Thoracic aorta (tissue), 2 donors: ENCODE results near the gene RPTOR. TPM values are rescaled to one million over a fixed set of nuclear protein-coding genes. Genes with fewer than 3 reads are reported as not detected.

Experiments used
- ATAC-seq: fragments of 150-250 bp; one replicate; pipeline ENCODE4 v1.8.0; 2017; ENCODE audit warnings: low read depth; ENCODE audit not compliant: insufficient number of reproducible peaks, low FRiP score
- DNase-seq: peaks from one replicate; pipeline ENCODE4 v3.0.0-alpha.2; 2020; ENCODE audit warnings: low spot score
- H3K27ac ChIP-seq, 2 donors: fragments of 200-600 bp; sonication (generic); 1 replicate in 1 of 2; 2 replicates in 1 of 2; pipeline ENCODE4 v1.5.1; 2016; ENCODE audit warnings: mild to moderate bottlenecking in 2 of 2, moderate library complexity in 2 of 2
- H3K27me3 ChIP-seq: fragments of 200-600 bp; sonication (generic); replicated peaks from 2 replicates; pipeline ENCODE4 v1.6.0; 2016; ENCODE audit warnings: mild to moderate bottlenecking; ENCODE audit not compliant: insufficient read depth
- H3K36me3 ChIP-seq: fragments of 200-600 bp; sonication (generic); one replicate; pipeline ENCODE4 v1.5.1; 2016
- H3K4me1 ChIP-seq, 2 donors: fragments of 200-600 bp; sonication (generic); 1 replicate in 1 of 2; 2 replicates in 1 of 2; pipeline versions ENCODE4 v1.5.1 to v1.6.0; 2016; ENCODE audit warnings: low read depth in 2 of 2, mild to moderate bottlenecking in 1 of 2; ENCODE audit not compliant: control insufficient read depth in 1 of 2
- H3K4me3 ChIP-seq: fragments of 200-600 bp; sonication (generic); 2 replicates; pipeline ENCODE4 v1.5.1; 2016; ENCODE audit warnings: mild to moderate bottlenecking
- H3K9me3 ChIP-seq: fragments of 200-600 bp; sonication (generic); 2 replicates; pipeline ENCODE4 v1.5.1; 2016
- total RNA-seq, 2 donors: library from RNA; depleted of rRNA; stranded (reverse); fragments of >200 nt; gene quantifications; one replicate each; pipeline versions ENCODE4 v1.1.0 to v1.2.3, GENCODE V29; 2016
- TF ChIP-seq, protein P1 (sequence below): fragments of 200-600 bp; sonication (generic); IDR thresholded peaks from one replicate; pipeline ENCODE4 v1.5.1; 2019; ENCODE audit warnings: antibody characterized with exemption

RPTOR gene
- total RNA-seq, 2 donors from 2014 or later, result 42.0 to 47.4 TPM

DNA sequence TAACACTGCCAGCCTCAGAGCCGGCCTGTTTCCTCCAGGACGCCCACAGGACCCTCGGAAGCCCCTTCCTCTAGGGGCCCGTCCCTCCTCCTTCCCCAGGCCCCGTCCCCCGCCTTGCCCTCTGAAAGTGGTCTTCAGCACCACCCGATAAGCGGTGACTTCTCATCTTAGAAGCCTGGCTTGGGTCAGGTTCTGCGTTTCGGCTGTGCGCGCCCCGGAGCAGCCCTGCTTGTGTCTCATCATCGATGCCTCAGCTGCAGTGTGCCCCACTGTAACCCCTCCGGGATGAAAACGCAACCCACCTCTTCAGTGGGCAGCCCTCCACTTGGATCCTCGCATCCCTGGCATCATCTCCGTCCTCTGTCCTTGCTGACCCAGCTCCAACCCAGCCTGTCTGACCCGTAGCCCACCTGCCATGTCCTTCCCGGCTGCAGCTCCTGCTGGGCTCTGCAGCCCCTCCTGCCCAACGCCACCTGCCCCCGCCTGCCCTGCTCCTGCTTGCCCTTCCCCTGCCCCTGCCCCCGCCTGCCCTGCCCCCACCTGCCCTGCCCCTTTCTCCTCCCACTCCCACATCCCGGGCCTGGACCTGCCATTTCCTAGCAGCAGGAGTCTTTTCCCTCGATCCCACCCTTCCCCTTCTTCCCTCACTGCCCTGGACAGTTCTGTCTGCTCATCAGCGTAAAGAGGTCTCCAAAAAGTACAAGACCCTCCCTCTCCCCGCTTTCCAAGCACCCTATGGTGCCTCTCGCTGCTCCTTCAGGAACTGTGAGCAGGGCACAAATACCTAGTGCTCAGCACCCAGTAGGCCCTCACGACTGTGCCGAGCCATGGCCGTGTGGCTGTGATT, 334.5 kb downstream of the RPTOR start:
- no peak overlapping the region for H3K4me3 ChIP-seq
- H3K9me3 ChIP-seq, result no peaks in the 10 kb centered on the region
- DNase-seq (no peak), ATAC-seq (no peak)
- no peaks in the 10 kb centered on the region for H3K27me3 ChIP-seq
- H3K36me3 ChIP-seq, result peaks cover 13% of the 10 kb centered on the region
- no peak overlapping the region for H3K27ac ChIP-seq
- H3K4me1 ChIP-seq, result no peaks in the 10 kb centered on the region
- TF ChIP-seq, protein P1, sequence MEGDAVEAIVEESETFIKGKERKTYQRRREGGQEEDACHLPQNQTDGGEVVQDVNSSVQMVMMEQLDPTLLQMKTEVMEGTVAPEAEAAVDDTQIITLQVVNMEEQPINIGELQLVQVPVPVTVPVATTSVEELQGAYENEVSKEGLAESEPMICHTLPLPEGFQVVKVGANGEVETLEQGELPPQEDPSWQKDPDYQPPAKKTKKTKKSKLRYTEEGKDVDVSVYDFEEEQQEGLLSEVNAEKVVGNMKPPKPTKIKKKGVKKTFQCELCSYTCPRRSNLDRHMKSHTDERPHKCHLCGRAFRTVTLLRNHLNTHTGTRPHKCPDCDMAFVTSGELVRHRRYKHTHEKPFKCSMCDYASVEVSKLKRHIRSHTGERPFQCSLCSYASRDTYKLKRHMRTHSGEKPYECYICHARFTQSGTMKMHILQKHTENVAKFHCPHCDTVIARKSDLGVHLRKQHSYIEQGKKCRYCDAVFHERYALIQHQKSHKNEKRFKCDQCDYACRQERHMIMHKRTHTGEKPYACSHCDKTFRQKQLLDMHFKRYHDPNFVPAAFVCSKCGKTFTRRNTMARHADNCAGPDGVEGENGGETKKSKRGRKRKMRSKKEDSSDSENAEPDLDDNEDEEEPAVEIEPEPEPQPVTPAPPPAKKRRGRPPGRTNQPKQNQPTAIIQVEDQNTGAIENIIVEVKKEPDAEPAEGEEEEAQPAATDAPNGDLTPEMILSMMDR, result no peak

DNA sequence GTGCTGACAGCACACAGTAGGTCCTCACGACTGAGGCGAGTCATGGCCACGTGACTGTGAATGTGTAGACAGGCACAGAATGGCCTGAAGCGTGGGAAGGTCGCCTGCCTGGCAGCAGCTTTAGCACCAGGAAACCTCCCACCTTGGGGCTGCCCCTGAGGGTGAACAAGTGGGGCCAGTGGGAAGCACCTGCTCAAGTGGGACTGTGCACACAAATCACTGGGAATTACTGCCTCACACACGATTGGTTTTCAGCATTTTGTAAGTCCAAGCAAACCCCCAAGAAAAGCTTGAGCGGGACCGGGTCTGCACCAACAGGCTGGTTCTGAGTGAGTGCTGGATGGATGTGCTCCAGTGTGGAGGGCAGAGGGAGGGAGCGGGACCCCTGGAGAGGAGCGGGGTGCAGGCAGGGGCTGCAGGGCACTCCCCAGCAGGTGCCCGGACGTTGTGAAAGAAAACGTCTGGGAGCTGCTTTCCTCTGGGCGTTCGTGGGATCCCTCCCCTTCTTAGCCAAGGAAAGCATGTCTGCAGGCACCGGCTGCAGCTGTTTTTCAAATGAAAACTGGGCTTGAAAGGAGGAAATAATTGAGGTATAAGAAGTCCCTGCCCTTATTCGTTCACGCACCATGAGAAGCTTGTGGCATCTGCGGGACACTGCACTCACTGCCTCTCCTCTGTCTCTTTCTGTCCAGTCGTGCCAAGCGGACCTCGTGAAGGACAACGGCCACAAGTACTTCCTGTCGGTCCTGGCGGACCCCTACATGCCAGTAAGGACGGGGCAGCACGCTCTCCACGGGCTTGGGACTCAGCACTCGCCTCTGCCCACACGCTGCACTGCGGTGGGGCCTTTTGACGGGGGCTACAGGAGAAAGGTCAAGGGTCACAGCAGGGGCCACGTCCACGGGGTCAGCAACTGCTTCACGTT, 335.3 kb downstream of the RPTOR start:
- H3K4me3 ChIP-seq, result no peak overlapping the region
- DNase-seq (no peak), ATAC-seq (no peak)
- TF ChIP-seq, protein P1, result no peak
- no peaks in the 10 kb centered on the region for H3K27me3 ChIP-seq
- H3K27ac ChIP-seq, result no peak overlapping the region
- H3K9me3 ChIP-seq, result no peaks in the 10 kb centered on the region
- H3K4me1 ChIP-seq, result no peaks in the 10 kb centered on the region
- H3K36me3 ChIP-seq, result peaks cover 13% of the 10 kb centered on the region

DNA sequence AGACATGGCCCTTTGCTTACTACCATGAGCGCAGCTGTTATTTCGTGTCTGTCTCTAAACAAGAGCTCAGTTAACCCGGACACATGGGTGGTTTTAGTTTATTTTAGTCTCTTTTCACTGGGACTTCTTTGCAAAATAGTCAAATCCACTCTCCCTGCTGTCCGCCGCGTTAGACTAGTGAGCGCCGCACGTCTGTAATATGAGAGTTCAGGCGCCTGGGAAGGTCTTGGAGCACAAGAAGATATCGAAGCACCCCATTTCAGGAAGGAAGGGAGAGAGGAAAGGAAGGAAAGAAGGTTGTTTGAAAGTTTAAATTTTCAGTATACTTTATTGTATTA, 336.0 kb downstream of the RPTOR start:
- Histone ChIP-seq H3K36me3 (peaks cover 18% of the 10 kb centered on the region), H3K9me3 (no peaks in the 10 kb centered on the region), H3K4me1 (no peaks in the 10 kb centered on the region), H3K27me3 (no peaks in the 10 kb centered on the region), H3K27ac (no peak overlapping the region), H3K4me3 (no peak overlapping the region)
- ATAC-seq (no peak), DNase-seq (no peak)
- TF ChIP-seq, protein P1, result no peak

DNA sequence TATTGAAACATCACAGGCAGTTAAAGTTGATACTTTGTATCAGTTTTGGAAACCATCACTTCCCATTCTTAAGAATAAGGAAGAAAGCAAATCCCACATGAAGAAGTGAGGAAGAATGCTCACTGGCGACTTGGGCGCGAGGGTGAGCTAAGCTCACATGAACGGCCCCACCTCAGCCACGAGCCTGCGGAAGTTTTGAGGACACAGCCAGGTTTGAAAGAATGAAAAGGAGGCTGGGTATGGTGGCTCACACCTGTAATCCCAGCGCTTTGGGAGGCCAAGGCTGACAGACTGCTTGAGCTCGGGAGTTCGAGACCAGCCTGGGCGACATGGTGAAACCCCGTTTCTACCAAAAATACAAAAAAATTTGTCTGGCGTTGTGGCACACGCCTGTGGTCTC, 336.7 kb downstream of the RPTOR start:
- H3K36me3 ChIP-seq, result peaks cover 18% of the 10 kb centered on the region
- DNase-seq, result no peak
- H3K4me3 ChIP-seq, result no peak overlapping the region

DNA sequence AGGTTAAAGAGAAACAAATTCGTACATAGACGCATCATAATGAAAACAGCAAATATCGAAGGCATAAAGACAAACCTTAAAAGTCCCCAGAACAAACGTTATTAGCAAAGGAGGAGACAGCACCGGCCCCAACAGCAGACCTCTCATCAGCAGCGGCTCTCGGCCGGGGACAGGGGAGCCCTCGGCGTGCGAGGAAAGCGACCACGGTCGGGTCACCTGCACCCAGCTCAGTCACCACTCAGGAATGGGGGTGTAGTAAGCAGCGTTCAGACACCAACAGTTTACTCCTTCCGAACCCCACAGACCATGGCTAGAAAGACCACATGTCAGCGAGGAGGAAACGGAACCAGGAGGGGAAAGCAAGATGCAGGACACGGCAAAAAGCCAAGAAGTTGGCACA, 337.7 kb downstream of the RPTOR start:
- H3K36me3 ChIP-seq, result peaks cover 18% of the 10 kb centered on the region
- H3K27ac ChIP-seq, result no peak overlapping the region
- no peak for DNase-seq
- no peaks in the 10 kb centered on the region for H3K4me1 ChIP-seq
- ATAC-seq, result no peak
- H3K9me3 ChIP-seq, result no peaks in the 10 kb centered on the region
- no peak overlapping the region for H3K4me3 ChIP-seq
- no peaks in the 10 kb centered on the region for H3K27me3 ChIP-seq
- TF ChIP-seq, protein P1, result no peak

More for the DNA sequence above, 336.7 kb downstream of the RPTOR start:
- no peaks in the 10 kb centered on the region for H3K4me1 ChIP-seq
- no peaks in the 10 kb centered on the region for H3K9me3 ChIP-seq
- H3K27ac ChIP-seq, result no peak overlapping the region
- H3K27me3 ChIP-seq, result no peaks in the 10 kb centered on the region
- ATAC-seq, result no peak
- TF ChIP-seq, protein P1, result no peak
